Nephron (organoid): ENCODE measurements around the gene ARID1B.

Source experiments
- H3K27ac Mint-ChIP-seq, 3 experiments: 2 replicates each; pipeline ENCODE4 v1.8.0; 2020; ENCODE audit warnings: mixed read lengths in 3 of 3, mild to moderate bottlenecking in 2 of 3, moderate library complexity in 1 of 3
- H3K27me3 Mint-ChIP-seq: 2 replicates; pipeline ENCODE4 v1.8.0; 2021; ENCODE audit warnings: low read depth, mild to moderate bottlenecking, moderate library complexity, mixed read lengths
- H3K36me3 Mint-ChIP-seq: 2 replicates; pipeline ENCODE4 v1.8.0; 2020; ENCODE audit warnings: low read depth, mixed read lengths
- H3K4me1 Mint-ChIP-seq: 2 replicates; pipeline ENCODE4 v1.8.0; 2020; ENCODE audit warnings: mixed read lengths
- H3K4me3 Mint-ChIP-seq, 3 experiments: 2 replicates each; pipeline ENCODE4 v1.8.0; 2020; ENCODE audit warnings: mild to moderate bottlenecking in 3 of 3, mixed read lengths in 3 of 3, moderate library complexity in 2 of 3
- H3K9me3 Mint-ChIP-seq: 2 replicates; pipeline ENCODE4 v1.8.0; 2020; ENCODE audit warnings: mixed read lengths
- CTCF ChIP-seq, 3 experiments: fragments of 200-600 bp; sonication (generic); IDR thresholded peaks; one replicate each; pipeline ENCODE4 v1.5.0; 2021; ENCODE audit warnings: antibody characterized with exemption in 3 of 3; ENCODE audit not compliant: unreplicated experiment in 3 of 3

Gene ARID1B

GRCh38 chr6:157020398-157020797 lies 243.2 kb downstream of the ARID1B start:
- no peaks in the 10 kb centered on the region for H3K27me3 Mint-ChIP-seq
- no peak for TF ChIP-seq CTCF (IDR thresholded peaks at IDR 0.05; ENCODE audit: unreplicated experiment in 3 of 3)
- H3K4me1 Mint-ChIP-seq: peaks cover 41% of the 10 kb centered on the region
- peak overlapping the region; percentile 93 to 97 (median 96) for H3K4me3 Mint-ChIP-seq
- H3K9me3 Mint-ChIP-seq: no peaks in the 10 kb centered on the region
- H3K36me3 Mint-ChIP-seq: peaks cover 3% of the 10 kb centered on the region
- H3K27ac Mint-ChIP-seq: peak overlapping the region; percentile 99 to 100 (median 100)

GRCh38 chr6:157020881-157021343 lies 243.7 kb downstream of the ARID1B start:
- H3K27ac Mint-ChIP-seq: peak overlapping the region; percentile 99 to 100 (median 100)
- H3K4me1 Mint-ChIP-seq: peaks cover 41% of the 10 kb centered on the region
- peaks cover 7% of the 10 kb centered on the region for H3K36me3 Mint-ChIP-seq
- peak overlapping the region; percentile 93 to 97 (median 96) for H3K4me3 Mint-ChIP-seq
- no peak for TF ChIP-seq CTCF (IDR thresholded peaks at IDR 0.05; ENCODE audit: unreplicated experiment in 3 of 3)
- no peaks in the 10 kb centered on the region for H3K9me3 Mint-ChIP-seq
- no peaks in the 10 kb centered on the region for H3K27me3 Mint-ChIP-seq

GRCh38 chr6:157021344-157021992 lies 244.3 kb downstream of the ARID1B start:
- peaks cover 41% of the 10 kb centered on the region for H3K4me1 Mint-ChIP-seq
- peak overlapping the region; percentile 99 to 100 (median 100) for H3K27ac Mint-ChIP-seq
- peak; percentile 53 to 65 (median 57) for TF ChIP-seq CTCF (IDR thresholded peaks at IDR 0.05; ENCODE audit: unreplicated experiment in 3 of 3)
- peak overlapping the region; percentile 93 to 97 (median 96) for H3K4me3 Mint-ChIP-seq
- H3K36me3 Mint-ChIP-seq: peaks cover 13% of the 10 kb centered on the region
- H3K9me3 Mint-ChIP-seq: no peaks in the 10 kb centered on the region
- no peaks in the 10 kb centered on the region for H3K27me3 Mint-ChIP-seq

- peaks cover 41% of the 10 kb centered on the region for H3K4me1 Mint-ChIP-seq
- H3K9me3 Mint-ChIP-seq: no peaks in the 10 kb centered on the region
- H3K27ac Mint-ChIP-seq: peak overlapping the region; percentile 99 to 100 (median 100)
- peak overlapping the region; percentile 93 to 97 (median 96) for H3K4me3 Mint-ChIP-seq
- H3K27me3 Mint-ChIP-seq: no peaks in the 10 kb centered on the region
- no peak for TF ChIP-seq CTCF (IDR thresholded peaks at IDR 0.05; ENCODE audit: unreplicated experiment in 3 of 3)
- H3K36me3 Mint-ChIP-seq: peaks cover 17% of the 10 kb centered on the region
Observed at GRCh38 chr6:157021993-157022740, 245.0 kb downstream of the ARID1B start.

GRCh38 chr6:157023958-157024357 lies 246.8 kb downstream of the ARID1B start:
- peak overlapping the region; percentile 25 to 52 (median 41) for H3K4me3 Mint-ChIP-seq
- peak overlapping the region; percentile 35 to 100 (median 99) for H3K27ac Mint-ChIP-seq
- TF ChIP-seq CTCF (IDR thresholded peaks at IDR 0.05; ENCODE audit: unreplicated experiment in 3 of 3): no peak
- H3K9me3 Mint-ChIP-seq: no peaks in the 10 kb centered on the region
- H3K36me3 Mint-ChIP-seq: peaks cover 20% of the 10 kb centered on the region
- peaks cover 35% of the 10 kb centered on the region for H3K4me1 Mint-ChIP-seq
- no peaks in the 10 kb centered on the region for H3K27me3 Mint-ChIP-seq
